Purkinje cell (primary cell): ENCODE data around the gene KRTAP10-5. TPM values are rescaled to one million over a fixed set of nuclear protein-coding genes. Genes with fewer than 3 reads are reported as not detected.

Experiments used
- polyA plus RNA-seq: library from polyadenylated mRNA; unstranded; fragments of >200 nt; fragmentation: Nextera tagmentation; gene quantifications from 2 replicates; pipeline ENCODE4 v1.2.1, GENCODE V29; 2014

Gene KRTAP10-5, protein sequence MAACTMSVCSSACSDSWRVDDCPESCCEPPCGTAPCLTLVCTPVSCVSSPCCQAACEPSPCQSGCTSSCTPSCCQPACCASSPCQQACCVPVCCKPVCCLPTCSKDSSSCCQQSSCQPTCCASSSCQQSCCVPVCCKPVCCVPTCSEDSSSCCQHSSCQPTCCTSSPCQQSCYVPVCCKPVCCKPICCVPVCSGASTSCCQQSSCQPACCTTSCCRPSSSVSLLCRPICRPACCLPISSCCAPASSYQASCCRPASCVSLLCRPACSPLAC
- polyA plus RNA-seq: not detected in 2 replicates

DNA sequence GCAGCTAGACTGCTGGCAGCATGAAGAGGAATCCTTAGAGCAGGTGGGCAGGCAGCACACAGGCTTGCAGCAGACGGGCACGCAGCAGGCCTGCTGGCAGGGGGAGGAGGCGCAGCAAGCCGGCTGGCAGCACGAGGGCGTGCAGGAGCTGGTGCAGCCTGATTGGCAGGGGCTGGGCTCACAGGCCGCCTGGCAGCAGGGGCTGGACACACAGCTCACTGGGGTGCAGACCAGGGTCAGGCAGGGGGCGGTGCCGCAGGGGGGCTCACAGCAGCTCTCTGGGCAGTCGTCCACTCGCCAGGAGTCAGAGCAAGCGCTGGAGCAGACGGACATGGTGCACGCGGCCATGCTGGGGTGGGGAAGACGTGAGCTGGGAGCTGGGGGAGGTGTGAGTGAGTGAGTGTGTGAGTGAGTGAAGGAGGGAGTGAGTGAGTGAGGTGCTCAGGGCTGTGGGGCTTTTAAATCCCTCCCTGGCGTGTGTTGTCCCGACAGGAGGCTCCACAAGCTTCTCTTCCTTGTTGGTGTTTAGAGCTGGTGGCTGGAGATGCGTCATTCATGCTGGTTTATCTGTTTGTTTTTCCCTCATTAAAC lies at the start of gene KRTAP10-5:
Gene KRTAP10-5 (minus strand): TSS at position 374 of the 591 bp plus-strand sequence. CDS start 26 bp downstream, at position 348.

DNA sequence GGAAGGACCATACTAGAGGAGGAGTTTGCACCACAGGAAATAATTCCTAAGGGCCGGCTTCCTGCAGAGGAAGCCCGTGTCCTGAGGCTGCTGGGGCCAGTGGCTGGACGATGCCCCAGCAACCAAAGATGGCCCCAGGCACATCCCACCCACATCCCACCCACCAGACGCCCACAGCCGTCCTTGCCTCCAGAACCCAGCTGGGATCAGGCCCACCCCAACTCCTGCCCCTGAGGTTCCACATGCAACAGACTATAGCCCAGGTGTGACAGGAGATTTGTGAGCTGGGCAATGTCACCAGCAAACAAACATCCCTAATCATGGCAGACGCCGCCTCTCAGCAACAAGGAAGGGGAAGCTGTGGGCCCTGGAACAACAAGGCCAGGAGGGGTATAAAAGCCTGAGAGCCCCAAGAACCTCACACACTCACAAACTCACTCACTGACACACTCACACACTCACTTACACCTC lies 46.3 kb upstream of the KRTAP10-5 start, which contains the start of gene KRTAP10-9:
Gene KRTAP10-9 (plus strand): TSS at position 421 of the 471 bp plus-strand sequence. CDS start 79 bp downstream, outside the sequence.

DNA sequence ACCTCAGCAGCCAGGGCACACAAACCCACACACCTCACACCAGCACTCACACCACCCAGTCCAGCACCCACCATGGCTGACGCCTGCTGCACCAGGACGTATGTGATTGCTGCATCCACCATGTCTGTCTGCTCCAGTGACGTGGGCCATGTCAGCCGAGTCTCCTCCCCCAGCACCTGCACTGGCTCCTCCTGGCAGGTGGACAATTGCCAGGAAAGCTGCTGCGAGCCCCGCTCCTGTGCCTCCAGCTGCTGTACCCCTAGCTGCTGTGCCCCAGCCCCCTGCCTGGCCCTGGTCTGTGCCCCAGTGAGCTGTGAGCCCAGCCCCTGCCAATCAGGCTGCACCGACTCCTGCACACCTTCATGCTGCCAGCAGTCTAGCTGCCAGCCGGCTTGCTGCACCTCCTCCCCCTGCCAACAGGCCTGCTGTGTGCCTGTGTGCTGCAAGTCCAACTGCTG lies 31.7 kb upstream of the KRTAP10-5 start, which contains the start of gene KRTAP10-8:
Gene KRTAP10-8 (plus strand): TSS at position 51 of the 458 bp plus-strand sequence. CDS start 22 bp downstream, at position 73.

DNA sequence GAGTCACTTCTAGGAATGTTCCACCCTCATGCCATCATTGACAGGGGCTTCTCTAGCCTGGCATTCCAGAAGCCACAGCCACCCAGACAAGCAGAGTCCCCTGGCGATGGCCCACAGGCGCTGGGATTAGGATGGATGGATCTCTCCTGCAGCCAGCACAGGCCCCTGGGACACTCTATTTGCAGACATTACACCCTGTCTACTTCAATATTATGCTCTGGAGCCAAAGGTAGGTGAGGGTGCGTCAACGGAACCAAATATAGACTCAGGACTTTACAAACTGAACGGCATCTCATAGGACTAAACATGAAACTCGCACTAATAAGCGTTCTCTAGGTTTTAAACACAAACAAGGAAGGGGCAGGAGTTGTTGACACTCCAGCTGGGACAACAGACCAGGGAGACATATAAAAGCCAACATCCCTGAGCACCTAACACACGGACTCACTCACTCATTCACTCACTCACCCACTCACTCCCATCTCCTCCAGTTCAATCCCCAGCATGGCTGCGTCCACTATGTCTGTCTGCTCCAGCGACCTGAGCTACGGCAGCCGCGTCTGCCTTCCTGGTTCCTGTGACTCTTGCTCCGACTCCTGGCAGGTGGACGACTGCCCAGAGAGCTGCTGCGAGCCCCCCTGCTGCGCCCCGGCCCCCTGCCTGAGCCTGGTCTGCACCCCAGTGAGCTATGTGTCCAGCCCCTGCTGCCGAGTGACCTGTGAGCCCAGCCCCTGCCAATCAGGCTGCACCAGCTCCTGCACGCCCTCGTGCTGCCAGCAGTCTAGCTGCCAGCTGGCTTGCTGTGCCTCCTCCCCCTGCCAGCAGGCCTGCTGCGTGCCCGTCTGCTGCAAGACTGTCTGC lies 19.9 kb upstream of the KRTAP10-5 start, which contains the start of gene KRTAP10-7:
Gene KRTAP10-7 (plus strand): TSS at position 480 of the 861 bp plus-strand sequence. CDS start 25 bp downstream, at position 505.

DNA sequence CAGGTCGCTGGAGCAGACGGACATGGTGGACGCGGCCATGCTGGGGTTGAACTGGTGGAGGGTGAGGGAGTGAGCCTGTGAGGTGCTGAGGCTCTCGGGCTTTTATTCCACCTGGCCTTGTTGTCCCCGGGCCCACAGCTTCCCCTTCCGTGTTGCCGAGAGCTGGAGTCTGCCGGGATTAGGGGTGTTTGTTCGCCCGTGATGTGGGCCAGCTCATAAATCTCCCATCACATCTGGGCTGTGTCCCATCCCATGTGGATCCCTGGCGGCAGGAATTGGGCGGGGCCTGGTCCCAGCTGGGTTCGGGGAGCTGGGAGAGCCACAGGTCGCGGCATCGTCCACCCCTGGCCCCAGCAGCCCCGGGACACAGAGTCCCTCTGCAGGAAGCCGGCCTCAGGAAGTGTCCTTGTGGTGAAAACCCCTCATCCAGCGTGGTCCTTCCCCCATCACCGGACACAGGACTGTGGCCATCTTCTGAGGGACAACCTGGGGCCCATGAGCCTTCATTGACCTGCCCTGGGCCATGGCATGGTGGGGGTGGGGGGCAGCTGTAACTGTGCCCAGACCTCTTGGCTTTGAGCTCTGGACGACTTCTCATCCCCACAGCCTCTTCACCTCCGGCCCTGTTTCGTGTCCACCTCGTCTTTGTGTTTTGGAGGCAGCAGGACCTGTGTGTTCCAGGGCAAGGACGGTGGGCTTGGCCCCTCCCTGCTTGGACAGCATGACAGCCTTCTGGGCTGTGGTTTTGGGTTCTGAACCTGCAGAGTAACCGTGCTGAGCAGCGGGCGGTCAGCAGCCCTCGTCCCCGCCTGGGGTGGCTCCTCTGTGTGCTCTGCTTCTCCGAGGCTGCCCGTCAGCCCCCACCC lies 12.3 kb upstream of the KRTAP10-5 start, which contains the start of gene KRTAP10-6:
Gene KRTAP10-6 (minus strand): TSS at position 60 of the 866 bp plus-strand sequence. CDS start 21 bp downstream, at position 39.

DNA sequence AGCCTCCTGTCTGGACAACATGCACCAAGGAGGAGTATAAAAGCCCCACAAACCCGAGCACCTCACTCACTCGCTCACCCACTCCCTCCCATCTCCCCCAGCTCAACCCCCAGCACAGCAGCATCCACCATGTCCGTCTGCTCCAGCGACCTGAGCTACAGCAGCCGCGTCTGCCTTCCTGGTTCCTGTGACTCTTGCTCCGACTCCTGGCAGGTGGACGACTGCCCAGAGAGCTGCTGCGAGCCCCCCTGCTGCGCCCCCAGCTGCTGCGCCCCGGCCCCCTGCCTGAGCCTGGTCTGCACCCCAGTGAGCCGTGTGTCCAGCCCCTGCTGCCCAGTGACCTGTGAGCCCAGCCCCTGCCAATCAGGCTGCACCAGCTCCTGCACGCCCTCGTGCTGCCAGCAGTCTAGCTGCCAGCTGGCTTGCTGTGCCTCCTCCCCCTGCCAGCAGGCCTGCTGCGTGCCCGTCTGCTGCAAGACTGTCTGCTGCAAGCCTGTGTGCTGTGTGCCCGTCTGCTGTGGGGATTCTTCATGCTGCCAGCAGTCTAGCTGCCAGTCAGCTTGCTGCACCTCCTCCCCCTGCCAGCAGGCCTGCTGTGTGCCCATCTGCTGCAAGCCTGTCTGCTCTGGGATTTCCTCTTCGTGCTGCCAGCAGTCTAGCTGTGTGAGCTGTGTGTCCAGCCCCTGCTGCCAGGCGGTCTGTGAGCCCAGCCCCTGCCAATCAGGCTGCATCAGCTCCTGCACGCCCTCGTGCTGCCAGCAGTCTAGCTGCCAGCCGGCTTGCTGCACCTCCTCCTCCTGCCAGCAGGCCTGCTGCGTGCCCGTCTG lies 6.6 kb downstream of the KRTAP10-5 start, which contains the start of gene KRTAP10-4:
Gene KRTAP10-4 (plus strand): TSS at position 100 of the 827 bp plus-strand sequence. CDS start 30 bp downstream, at position 130.

DNA sequence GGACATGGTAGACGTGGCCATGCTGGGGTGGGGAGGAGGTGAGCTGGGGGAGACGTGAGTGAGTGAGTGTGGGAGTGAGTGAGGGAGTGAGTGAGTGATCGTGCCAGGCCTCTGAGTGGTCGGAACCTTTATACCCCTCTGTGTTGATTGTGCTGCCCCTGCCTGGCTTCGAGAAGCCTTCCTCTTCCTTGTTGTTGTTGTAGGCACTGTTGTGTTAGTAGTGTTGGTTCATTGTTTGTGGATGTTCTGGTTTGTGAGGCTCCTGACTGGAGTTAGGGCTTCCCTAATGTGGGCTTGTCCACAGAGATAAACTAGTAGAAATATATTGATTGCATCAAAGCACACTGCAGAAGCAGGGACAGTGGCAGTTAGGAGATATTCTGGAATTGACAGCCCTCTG lies 21.7 kb downstream of the KRTAP10-5 start, which contains the start of gene KRTAP10-3:
Gene KRTAP10-3 (minus strand): TSS at position 101 of the 400 bp plus-strand sequence. CDS start 80 bp downstream, at position 21.

DNA sequence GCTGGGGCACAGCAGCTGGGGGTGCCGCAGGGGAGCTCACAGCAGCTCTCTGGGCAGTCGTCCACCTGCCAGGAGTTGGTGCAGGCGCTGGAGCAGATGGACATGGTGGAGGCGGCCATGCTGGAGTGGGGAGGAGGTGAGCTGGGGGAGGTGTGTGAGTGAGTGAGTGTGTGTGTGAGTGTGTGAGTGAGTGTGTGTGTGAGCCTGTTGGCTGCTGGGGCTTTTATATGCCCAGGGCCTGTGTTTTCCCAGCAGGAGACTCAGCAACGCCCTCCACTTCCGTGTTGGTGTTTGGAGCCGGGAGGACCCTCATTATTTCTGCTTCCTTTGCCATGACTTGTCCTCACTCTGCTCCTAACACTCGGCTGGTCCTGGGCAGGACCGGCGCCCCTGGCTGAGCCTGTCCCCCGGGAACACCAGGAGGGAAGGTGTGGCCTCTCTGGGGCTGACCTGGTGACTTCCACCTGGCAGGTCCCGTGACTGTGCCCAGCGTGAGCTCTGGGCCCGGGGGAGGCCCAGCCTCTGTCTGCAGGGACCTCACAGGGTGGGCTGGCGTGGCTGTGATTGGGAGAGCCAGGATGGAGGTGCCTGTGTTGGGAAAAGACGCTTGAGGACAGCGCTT lies 29.0 kb downstream of the KRTAP10-5 start, which contains the start of gene KRTAP10-2:
Gene KRTAP10-2 (minus strand): TSS at position 166 of the 622 bp plus-strand sequence. CDS start 47 bp downstream, at position 119.

DNA sequence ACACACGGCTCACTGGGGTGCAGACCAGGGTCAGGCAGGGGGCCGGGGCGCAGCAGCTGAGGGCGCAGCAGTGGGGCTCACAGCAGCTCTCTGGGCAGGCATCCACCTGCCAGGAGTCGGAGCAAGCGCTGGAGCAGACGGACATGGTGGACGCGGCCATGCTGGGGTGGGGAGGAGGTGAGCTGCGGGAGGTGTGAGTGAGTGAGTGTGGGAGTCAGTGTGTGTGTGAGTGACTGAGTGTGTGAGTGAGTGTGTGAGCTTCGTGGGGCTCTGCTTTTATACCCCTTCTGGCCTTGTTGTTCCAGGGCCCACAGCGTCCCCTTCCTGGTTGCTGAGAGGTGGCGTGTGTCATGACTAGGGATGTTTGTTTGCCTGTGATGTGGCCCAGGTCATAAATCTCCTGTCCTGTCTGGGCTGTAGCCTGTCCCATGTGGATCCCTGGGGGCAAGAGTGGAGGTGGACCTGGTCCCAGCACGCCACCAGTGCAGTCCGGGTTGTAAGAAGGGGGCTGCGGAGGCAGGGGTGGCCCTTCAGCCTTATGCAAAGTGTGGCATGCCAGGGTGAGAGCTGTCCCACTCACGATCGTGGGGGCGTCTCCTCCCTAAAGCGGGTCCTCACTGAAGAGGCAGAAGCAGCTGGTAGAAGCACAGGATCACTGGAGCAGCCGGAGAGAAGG lies 40.3 kb downstream of the KRTAP10-5 start, which contains the start of gene KRTAP10-1:
Gene KRTAP10-1 (minus strand): TSS at position 205 of the 676 bp plus-strand sequence. CDS start 45 bp downstream, at position 160.

Other genes starting within 250 kb of the KRTAP10-5 start
- 0.74 and 5.1 TPM in 2 replicates for gene CFAP410, start 241.2 kb downstream of the KRTAP10-5 start, polyA plus RNA-seq
- 4.9 and 6.2 TPM in 2 replicates for gene TRPM2, start 227.0 kb downstream of the KRTAP10-5 start, polyA plus RNA-seq
- not detected in 2 replicates for gene LRRC3, start 125.1 kb downstream of the KRTAP10-5 start, polyA plus RNA-seq
- not detected in 2 replicates for gene KRTAP10-1, start 40.4 kb downstream of the KRTAP10-5 start, polyA plus RNA-seq
- not detected in 2 replicates for gene KRTAP10-2, start 29.1 kb downstream of the KRTAP10-5 start, polyA plus RNA-seq
- not detected in 2 replicates for gene KRTAP10-3, start 21.8 kb downstream of the KRTAP10-5 start, polyA plus RNA-seq
- gene KRTAP10-4, start 6.9 kb downstream of the KRTAP10-5 start, polyA plus RNA-seq: not detected in 2 replicates
- not detected in 2 replicates for gene KRTAP10-6, start 11.9 kb upstream of the KRTAP10-5 start, polyA plus RNA-seq
- gene KRTAP10-7, start 20.0 kb upstream of the KRTAP10-5 start, polyA plus RNA-seq: not detected in 2 replicates
- not detected in 2 replicates for gene KRTAP10-8, start 31.5 kb upstream of the KRTAP10-5 start, polyA plus RNA-seq
- gene KRTAP10-9, start 46.5 kb upstream of the KRTAP10-5 start, polyA plus RNA-seq: not detected in 2 replicates
- gene KRTAP10-10, start 56.8 kb upstream of the KRTAP10-5 start, polyA plus RNA-seq: not detected in 2 replicates
- gene KRTAP10-11, start 65.8 kb upstream of the KRTAP10-5 start, polyA plus RNA-seq: not detected in 2 replicates
- gene KRTAP12-4, start 74.1 kb upstream of the KRTAP10-5 start, polyA plus RNA-seq: not detected in 2 replicates
- gene KRTAP12-3, start 77.3 kb upstream of the KRTAP10-5 start, polyA plus RNA-seq: not detected in 2 replicates
- not detected in 2 replicates for gene KRTAP12-2, start 86.3 kb upstream of the KRTAP10-5 start, polyA plus RNA-seq
- gene KRTAP12-1, start 101.6 kb upstream of the KRTAP10-5 start, polyA plus RNA-seq: not detected in 2 replicates
- gene KRTAP10-12, start 116.6 kb upstream of the KRTAP10-5 start, polyA plus RNA-seq: not detected in 2 replicates
- gene TSPEAR, start 131.0 kb upstream of the KRTAP10-5 start, polyA plus RNA-seq: not detected in 2 replicates
- gene UBE2G2, start 221.2 kb upstream of the KRTAP10-5 start, polyA plus RNA-seq: 18.6 and 38.5 TPM in 2 replicates
- gene SUMO3, start 237.5 kb upstream of the KRTAP10-5 start, polyA plus RNA-seq: 66.7 and 90.6 TPM in 2 replicates